Glomerular endothelial cell (primary cell): ENCODE data around the gene NADK. TPM values are rescaled to one million over a fixed set of nuclear protein-coding genes. Genes with fewer than 3 reads are reported as not detected.

Source experiments
- DNase-seq: peaks from one replicate; pipeline ENCODE4 v3.0.0-alpha.2; 2011; ENCODE audit warnings: low read depth, low spot score; ENCODE audit errors: extremely low read depth
- total RNA-seq: library from RNA; depleted of rRNA; stranded (reverse); fragments of >200 nt; gene quantifications from 2 replicates; pipeline ENCODE4 v1.2.3, GENCODE V29; 2015

NADK gene
- total RNA-seq, 1 donor from 2014 or later, result 91.0 TPM

GRCh38 chr1:1768249-1768992, 9.8 kb downstream of the NADK start:
- DNase-seq, result no peak

DNA sequence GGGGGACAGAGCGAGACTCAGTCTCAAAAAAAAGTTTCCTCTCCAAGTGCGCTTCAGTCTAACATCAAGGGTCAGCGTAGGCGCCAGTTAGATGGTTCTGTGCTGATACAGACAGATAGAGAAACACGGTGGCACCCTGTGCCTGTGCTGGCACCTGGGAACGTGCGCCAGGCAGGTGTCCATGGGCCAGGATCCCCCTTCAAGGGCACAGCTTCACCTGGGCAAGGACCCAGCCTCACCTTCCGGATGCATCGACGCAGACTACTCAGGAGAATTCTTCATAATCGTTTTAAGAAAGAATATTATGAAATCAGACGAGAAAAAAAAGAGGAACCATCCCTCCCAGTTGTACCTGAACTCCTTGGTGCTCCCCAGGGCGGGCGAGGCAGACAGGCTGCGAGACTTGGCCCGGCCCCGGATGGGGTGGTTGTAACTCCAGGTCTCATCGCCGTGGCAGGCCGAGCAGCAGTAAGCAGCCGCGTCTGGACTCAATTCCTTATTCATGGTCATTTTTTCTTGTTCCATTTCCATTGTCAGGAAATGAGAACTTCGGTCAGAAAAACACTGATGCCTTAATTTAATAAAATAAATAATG, 13.3 kb downstream of the NADK start:
- no peak for DNase-seq

- no peak for DNase-seq
These were observed 14.3 kb downstream of the NADK start for GRCh38 chr1:1763657-1764621.

DNA sequence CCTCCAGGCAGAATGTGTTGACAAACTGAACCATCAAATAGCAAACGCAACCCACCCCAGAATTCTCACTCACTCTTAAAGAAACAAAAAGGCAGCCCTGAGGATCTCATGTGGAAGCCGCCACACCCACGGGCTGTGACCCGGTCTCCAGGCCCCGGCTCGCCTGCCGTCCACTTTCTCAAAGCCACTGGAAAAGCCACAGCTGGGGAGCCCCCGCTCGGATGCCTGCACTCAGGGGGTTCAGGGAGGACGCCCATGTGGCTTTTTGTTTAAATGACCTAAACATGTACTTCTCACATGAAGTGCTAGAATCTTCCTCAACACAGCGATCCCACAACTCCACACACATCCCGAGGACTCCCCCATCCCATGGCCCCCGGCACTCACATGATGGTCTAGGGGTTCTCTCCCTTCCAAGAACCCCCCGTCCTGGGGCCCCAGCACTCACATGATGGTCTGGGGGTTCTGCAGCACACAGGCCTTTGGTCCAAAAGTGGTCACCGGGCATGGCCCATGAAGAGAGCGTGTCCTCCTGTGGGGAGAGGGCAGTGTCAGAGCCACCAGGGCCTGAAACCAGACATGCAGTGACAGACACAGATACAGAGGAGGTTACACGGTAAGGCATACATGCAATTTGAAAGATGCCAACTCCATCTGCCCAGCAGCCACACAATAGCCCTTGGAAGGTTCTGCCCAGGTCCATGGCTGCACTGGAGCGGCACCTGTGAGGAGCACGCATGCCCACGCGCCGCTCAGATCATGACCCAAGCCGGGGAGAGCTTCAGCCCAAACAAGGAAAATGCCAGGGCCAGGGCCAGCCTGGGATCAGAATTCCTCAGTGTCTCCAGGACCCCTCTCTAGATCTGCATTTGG, 16.5 kb downstream of the NADK start:
- DNase-seq, result no peak

- no peak for DNase-seq
These were observed 17.6 kb downstream of the NADK start for GRCh38 chr1:1760715-1761114.

- no peak for DNase-seq
These were observed 18.0 kb downstream of the NADK start for GRCh38 chr1:1760345-1760650.

DNA sequence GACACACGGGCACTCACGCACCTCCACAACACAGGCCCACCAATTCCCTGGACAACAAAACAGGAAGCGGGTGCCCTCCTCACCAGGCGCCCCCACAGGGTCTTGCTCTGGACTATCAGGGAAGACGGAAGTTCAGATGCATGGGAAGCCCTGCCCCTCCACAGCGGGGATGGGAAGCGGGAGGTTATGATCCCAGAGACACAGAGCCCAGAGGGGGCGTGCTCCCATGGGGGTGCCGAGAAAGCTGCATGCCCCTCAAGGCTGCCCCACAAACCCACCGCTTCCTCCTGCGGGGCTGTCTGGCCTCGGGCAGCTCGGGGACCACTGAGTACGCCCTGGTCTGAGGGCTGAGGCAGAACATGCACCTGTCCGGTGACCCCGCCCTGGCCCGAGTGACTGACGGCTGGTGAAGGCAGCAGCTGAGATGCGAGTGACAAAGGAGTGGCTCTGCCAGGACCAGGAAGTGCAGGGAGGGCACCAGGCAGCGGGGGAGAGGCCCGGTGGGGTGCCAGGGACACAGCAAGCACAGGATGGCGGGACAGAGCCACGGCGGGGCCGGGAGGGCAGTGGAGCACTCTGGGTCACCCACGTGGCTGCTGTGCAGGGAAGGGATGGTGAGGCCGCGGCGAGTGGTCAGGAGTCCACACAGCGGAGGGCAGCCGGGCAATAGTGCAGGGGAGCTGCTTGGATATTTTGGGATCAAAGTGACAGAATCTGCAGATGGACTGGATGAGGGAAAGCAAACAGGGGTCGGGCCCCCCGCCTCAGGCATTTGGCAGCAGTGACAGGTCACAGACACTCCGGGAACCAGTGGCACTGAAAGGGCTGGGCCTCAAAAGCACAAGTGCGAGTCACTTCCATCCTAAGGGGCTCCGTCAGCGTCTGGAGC, 18.6 kb downstream of the NADK start:
- no peak for DNase-seq

DNA sequence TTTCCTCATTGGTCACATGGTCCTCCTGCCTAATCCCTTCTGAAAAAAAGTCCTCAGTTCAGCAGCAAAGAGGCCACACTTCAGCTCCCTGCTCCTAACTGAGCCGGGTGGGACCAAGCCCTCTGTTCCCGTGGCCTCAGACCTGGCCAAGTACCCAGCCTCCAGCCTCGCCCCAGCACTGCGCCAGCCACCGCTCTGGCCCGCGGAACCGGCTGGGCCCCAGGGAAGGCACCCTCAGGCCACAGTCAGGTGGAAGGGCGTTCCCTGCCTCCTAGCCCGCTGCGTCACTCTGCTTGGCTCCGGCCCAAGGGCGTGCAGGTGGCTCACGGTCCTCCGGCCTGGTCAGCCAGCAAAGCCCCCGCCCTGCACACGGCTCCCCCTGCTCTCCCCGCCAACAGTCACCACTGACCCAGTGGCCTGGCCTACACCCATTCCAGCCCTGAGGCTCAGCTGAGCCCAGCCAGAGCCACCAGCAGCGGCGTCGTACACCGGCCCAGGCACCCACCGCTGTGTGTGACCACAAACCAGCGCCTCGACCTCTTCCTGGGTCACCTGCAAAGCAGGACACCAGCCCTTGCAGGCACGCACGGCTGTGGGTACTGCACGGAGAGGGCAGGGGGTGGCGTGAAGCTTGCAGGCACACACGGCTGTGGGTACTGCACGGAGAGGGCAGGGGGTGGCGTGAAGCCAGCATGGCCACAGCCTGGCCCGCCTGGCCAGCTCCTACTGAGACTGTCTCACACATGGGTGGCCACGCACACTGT, 19.4 kb downstream of the NADK start:
- no peak for DNase-seq

DNA sequence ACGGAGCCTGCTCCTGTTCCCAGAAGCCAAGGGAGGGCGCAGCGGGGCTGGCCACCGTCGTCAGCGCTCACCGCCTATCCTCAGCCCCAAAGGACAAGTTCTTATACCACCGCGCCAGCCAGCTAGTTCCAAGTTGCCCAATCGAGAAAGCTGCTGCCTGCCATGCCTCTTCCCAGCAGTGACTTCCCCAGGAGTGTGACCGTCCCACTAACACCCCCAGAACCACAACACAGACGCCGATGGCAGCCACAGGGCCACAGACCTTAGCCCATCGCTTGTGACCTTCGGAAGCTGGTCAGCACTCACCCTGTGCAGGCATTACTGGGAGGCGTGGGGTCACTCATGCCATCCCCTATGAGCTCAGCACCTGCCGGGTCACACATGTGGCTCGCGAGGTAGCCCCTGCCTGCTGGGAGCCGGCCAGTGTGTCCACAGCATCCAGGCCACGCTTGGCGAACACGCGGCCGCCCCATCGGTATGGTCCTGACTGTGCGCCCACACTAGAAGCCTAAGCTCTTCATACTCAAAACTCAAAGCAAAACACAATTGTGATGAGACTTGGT, 20.1 kb downstream of the NADK start:
- DNase-seq, result no peak

DNA sequence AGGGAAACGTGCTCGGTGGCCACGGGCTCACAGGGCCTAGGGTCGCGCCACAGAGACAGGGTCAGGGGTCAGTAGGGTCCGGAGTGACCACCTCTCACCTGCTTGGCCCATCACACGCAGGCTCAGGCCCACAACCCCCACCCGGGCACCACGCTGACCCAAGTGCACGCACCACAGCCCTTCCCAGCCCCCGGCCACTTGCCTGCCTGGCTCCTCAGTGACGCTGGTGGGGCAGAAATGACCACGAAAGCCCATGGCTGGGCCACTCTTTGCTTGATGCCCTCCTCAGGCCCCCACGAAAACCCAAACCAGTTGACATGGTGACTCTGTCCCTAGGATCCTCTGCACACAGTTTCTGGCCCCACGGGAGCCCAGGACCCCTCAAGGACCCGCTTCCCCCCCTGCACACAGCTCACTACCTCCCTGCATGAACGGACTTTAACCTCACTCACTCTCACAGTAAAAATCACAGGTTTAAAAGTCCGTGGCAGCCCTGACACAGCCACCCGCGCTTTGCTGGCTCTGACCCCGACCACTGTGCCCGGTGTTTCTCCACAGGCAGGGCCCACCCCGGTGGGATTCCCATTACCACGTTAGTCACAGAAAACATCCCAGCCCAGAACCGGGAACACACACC, 20.7 kb downstream of the NADK start:
- DNase-seq, result no peak

GRCh38 chr1:1756661-1757421, 21.4 kb downstream of the NADK start:
- DNase-seq, result no peak

DNA sequence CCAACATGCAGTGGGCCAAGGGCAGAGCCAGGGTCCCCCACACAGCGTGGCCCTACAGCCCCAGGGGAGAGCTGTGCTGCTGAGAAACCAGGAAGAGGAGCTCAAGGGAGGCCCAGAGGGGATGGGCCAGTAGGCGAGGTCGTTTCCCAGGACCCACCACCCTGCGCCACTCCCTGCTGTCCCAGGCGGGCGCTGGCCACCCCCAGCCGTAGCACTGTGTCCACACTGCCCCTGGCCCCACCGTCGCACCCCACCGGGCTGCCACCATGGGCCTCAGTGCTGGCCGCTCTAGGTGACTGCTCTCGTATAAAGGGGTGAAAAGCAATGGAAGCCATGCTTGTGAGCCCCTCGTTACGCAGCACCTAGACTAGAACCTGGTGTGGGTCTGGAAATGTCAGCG, 22.4 kb downstream of the NADK start:
- no peak for DNase-seq

DNA sequence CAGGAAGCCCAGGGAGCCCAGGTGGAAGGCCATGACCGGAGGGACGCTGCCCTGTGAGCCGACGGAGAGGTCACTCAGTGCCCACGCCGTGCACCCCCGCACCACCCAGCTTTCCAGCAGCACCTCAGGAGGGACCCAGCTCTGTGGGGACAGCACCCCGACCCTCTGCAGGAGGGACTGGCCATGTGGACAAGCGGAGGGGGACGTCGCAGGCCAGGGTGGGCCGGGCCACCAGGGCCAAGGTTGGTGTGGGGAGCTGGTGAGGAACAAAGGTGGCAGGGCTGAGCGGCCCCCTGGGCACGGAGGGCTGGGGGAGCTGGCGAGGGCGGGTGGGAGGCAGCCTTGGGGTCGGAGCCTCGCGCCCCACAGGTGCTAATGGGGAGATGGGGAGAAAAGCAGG, 22.8 kb downstream of the NADK start:
- DNase-seq, result no peak

DNA sequence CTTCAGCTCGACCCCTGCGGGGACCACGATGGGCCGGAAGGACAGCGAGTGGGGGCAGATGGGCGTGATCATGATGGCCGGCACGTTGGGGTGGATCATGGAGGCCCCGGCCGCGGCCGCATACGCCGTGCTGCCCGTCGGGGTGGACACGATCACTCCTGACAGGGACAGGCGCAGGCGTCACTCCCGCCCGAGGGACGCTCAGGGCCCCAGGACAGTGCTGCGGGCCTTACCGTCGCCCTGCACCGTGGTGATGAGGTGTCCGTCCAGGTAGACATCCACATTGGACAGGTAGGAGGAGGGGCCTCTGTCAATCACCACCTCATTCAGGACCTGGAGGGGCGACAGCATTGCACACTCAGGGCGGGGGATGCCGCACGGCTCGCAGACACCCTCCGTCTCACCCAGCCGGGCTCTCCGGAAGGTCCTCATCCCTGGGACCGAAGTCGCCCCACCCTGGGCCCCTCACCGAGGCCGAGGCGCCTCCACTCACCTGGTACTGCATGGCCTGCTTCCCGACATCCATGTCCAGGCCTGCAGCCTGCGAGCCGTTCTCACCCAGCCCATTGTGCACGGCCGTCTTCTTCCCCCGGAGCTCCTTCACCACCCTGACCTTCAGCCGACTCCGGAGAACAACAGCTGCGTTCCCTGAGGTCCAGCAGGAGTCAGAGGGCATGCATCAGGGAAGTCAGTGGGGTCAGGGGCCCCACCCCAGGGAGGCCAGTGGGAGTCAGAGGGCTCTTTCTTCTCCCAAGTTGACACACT, 24.0 kb downstream of the NADK start:
- no peak for DNase-seq

DNA sequence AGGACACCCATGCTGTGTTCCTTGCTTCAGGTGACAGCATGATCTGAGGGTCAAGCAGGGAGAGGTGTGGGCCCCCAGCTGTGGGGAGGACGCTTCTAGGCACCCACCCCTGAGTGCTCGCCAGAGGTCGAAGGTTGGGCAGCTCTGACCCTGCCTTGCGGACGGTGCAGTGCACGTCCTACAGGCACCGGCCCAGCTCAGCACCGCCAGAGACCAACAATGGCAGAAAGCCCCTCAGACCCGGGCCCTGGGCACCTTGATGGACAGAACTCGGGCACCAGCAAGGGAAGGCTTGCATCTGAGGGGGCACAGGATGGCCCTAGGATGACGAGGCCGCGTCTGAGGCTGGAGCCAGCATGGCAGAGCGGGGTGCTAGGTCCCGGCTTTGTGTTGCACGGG, 24.7 kb downstream of the NADK start:
- DNase-seq, result no peak

DNA sequence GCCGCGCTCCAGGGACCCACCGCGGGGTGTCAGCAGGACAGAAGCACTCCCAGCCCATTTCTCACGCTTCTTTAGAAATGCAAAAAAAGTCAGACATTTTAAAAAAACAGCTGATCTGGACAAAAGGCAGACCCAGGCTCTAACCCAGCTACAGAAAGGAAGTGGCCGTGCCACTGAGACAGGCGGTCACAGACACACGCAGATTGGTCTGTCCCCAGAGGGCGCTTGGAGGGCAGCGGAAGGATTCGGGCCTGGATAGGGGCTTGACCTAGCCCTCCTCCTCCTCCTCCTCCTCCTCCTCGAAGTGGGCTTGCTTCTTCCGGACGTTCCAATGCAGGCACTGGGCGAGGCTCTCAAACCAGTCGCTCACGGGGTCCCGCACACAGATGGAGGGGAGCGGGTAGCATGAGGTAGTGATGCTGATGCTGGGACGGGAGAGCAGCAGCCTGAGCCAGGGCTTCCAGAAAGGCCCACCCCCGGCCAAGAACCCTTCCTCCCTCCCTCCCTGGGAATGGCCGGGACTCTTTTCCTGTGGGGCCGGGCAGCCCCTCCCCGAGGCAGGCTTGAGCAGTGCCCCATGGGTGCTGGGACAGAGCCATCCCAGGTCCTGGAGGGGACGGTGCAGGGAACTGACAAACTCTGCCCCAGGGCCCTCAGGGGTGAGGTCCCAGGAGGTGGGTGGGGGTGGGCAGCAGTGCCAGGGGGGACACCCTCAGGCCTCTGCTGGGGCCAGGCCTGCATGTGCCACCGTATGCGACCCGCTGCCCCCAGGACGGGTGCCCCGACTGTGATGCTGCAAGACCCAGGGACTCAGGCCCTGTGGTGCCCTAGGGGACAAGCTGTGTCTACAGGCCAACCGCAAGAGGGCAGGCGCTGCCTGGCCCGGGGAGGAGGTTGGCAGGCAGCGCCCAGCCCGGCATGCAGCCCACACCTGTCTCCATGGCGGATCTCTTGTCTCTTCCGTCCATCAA, 25.3 kb downstream of the NADK start:
- DNase-seq, result no peak
